ENCODE measurements around the gene KRABD2.

KRABD2 gene

DNA sequence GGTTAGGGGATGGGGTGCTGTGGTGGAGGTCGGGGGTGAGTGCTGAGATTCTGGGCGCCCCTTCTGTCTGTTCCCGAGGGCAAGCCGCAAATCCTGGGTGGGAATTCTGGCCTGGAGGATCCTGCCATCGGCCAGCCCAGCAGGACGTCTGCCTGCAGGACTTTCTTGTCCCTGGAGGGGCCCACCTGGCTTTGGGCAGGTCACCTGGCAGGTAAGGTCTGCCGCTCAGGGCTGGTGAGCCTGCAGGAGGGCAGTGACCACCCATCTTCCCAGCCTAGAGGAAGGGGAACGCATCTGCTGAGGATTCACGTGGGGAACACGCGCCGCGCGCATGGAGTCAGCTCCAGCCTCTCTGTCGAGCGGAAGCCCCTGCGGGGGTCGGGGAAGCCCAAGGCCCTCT, 15.8 kb upstream of the KRABD2 start:
- H3K4me1 ChIP-seq, result no peaks in the 10 kb centered on the region
- H3K27ac ChIP-seq, result no peak overlapping the region
- H3K9me3 ChIP-seq, result no peaks in the 10 kb centered on the region
- H3K4me3 ChIP-seq, result no peak overlapping the region
- TF ChIP-seq, protein P1, sequence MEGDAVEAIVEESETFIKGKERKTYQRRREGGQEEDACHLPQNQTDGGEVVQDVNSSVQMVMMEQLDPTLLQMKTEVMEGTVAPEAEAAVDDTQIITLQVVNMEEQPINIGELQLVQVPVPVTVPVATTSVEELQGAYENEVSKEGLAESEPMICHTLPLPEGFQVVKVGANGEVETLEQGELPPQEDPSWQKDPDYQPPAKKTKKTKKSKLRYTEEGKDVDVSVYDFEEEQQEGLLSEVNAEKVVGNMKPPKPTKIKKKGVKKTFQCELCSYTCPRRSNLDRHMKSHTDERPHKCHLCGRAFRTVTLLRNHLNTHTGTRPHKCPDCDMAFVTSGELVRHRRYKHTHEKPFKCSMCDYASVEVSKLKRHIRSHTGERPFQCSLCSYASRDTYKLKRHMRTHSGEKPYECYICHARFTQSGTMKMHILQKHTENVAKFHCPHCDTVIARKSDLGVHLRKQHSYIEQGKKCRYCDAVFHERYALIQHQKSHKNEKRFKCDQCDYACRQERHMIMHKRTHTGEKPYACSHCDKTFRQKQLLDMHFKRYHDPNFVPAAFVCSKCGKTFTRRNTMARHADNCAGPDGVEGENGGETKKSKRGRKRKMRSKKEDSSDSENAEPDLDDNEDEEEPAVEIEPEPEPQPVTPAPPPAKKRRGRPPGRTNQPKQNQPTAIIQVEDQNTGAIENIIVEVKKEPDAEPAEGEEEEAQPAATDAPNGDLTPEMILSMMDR (IDR thresholded peaks at IDR 0.05), result no peak
- no peaks in the 10 kb centered on the region for H3K36me3 ChIP-seq
- intact Hi-C loops (cut with DNase I; ENCODE audit: low total_unique reads), result no loop called here
- peaks cover 0 to 32% of the 10 kb centered on the region in 2 donors for H3K27me3 ChIP-seq
- no peak for DNase-seq

- Histone ChIP-seq H3K27ac (no peak overlapping the region), H3K36me3 (no peaks in the 10 kb centered on the region), H3K4me3 (no peak overlapping the region), H3K4me1 (no peaks in the 10 kb centered on the region), H3K9me3 (no peaks in the 10 kb centered on the region), H3K27me3 (peaks cover 0 to 27% of the 10 kb centered on the region in 2 donors)
- TF ChIP-seq, protein P1 (IDR thresholded peaks at IDR 0.05), result no peak
- intact Hi-C loops (cut with DNase I; ENCODE audit: low total_unique reads), result no loop called here
- no peak for DNase-seq
Measured at GRCh38 chr17:8391711-8392110, 15.2 kb upstream of the KRABD2 start.

DNA sequence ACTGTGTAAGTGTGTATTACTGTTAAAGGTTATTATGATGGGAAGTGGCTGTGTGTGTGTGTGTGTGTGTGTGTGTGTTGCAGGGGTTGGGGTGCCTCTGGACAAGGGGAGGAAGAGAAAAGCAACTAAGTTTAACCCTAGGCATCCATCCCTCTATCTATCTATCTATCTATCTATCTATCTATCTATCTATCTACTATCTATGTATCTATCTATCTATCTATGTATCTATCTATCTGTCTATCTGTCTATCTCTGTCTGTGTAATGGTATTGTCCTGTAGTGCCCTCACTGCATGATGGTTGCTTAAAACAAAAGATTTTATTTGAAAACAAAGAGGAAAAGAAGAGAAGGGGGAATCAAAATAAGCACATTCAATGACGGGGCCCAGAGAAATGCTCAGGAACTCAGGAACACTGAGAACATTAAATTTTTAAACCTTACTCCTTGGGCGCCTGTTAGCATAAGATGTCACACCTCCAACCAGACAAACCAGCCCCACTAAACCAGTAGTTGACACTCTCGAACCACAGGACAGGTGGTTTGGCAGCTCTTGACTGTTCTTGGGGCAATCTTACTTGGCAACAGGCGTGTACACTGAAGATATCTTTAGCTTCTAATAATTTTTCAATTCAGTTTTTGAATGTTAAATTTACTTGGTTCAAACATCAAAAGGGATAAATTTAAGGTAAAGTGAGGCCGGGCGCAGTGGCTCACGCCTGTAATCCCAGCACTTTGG, 11.6 kb upstream of the KRABD2 start:
- intact Hi-C loops (cut with DNase I; ENCODE audit: low total_unique reads), result no loop called here
- DNase-seq, result no peak
- TF ChIP-seq, protein P1 (IDR thresholded peaks at IDR 0.05), result no peak

DNA sequence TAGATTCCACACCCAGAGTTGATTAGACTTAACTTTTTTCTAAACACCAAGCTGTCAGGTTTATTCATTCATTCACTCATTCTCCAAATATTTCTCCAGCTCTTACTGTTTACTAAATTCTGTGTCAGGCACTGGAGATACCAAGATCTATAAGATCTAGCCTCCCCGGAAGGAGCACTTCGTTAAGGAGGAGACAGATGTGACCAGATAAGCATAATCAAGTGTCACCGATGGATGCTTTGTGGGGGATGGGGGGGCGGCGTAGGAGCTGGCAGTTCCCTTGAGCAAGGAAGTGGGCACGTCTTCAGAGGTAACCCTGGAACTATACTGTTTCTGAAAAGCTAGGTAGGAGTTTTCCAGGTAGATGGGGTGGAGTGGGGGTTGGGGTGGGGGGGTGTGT, 10.3 kb upstream of the KRABD2 start:
- H3K27me3 ChIP-seq, result no peaks in the 10 kb centered on the region
- H3K27ac ChIP-seq, result no peak overlapping the region
- DNase-seq, result peak in 1 of 2 donors; percentile 31
- no peaks in the 10 kb centered on the region for H3K9me3 ChIP-seq
- H3K36me3 ChIP-seq, result peaks cover 0 to under 1% (median 0%) of the 10 kb centered on the region in 3 donors
- H3K4me3 ChIP-seq, result no peak overlapping the region
- peaks cover 0 to 19% (median 17%) of the 10 kb centered on the region in 4 donors for H3K4me1 ChIP-seq
- TF ChIP-seq, protein P1 (IDR thresholded peaks at IDR 0.05), result no peak
- intact Hi-C loops (cut with DNase I; ENCODE audit: low total_unique reads), result no loop called here

More for the DNA sequence above, 11.6 kb upstream of the KRABD2 start:
- Histone ChIP-seq H3K27me3 (peaks cover 0 to 7% of the 10 kb centered on the region in 2 donors), H3K36me3 (no peaks in the 10 kb centered on the region), H3K9me3 (no peaks in the 10 kb centered on the region), H3K27ac (no peak overlapping the region), H3K4me3 (no peak overlapping the region), H3K4me1 (peaks cover 0 to 13% (median 13%) of the 10 kb centered on the region in 4 donors)

DNA sequence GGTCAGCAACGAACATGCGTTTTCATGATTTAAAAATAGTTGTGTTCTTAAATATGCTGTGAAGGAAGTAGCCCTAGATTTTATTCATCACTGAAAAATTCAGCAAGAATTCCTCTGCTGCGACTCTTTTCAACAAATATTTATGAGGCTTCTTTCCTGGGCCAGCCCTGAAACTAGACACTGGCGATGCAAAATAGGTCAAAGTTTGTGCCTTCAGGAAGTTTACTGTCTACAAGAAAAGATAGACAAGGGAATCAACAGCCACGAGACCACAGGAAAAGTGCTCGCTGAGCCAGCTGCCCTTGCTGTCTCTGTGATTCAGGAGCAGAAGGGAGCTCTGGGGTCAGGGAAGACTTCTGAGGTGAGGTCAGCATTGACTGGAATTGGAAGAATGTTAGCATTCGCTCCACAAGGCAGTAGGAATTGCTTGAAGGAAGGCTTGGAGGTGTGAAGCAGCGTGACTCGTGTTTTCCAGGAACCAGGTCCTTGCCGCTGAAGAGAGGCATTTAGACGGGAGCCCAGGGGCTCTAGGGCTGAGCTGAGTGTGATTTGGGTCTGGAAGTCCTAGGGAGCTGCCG, 8.4 kb upstream of the KRABD2 start:
- Histone ChIP-seq H3K4me1 (peaks cover 0 to 38% (median 32%) of the 10 kb centered on the region in 4 donors), H3K4me3 (no peak overlapping the region), H3K27me3 (no peaks in the 10 kb centered on the region), H3K9me3 (no peaks in the 10 kb centered on the region), H3K36me3 (peaks cover 15 to 20% (median 16%) of the 10 kb centered on the region in 3 donors), H3K27ac (no peak overlapping the region)
- TF ChIP-seq, protein P1 (IDR thresholded peaks at IDR 0.05), result no peak
- DNase-seq, result peak in 1 of 2 donors; percentile 38
- intact Hi-C loops (cut with DNase I; ENCODE audit: low total_unique reads), result loop anchor here (5.0 kb wide), 1 partner anchor 1363 kb away; the partner anchor contains the start of gene BCL6B
